ENCODE measurements around the gene FAM221B.

Gene FAM221B

GRCh38 chr9:35828716-35829083 is at the start of gene FAM221B:
TSS of gene FAM221B (minus strand) at chr9:35828732. CDS start at chr9:35826161, 2,571 bp downstream.
- no peak; the same call in 2 of the 3 replicates for ATAC-seq

GRCh38 chr9:35872505-35872904 is 44.0 kb upstream of the FAM221B start:
- no peak for ATAC-seq
- TF ChIP-seq TOX (CRISPR knock-in tag; IDR thresholded peaks at IDR 0.05; ENCODE audit: borderline replicate concordance) (no peak), ZNF8 (CRISPR knock-in tag; IDR thresholded peaks at IDR 0.05) (no peak), ZNF70 (CRISPR knock-in tag; IDR thresholded peaks at IDR 0.05) (no peak), TSHZ2 (CRISPR knock-in tag; IDR thresholded peaks at IDR 0.05) (no peak), CSRNP3 (CRISPR knock-in tag; IDR thresholded peaks at IDR 0.05) (no peak), SNAI2 (CRISPR knock-in tag; IDR thresholded peaks at IDR 0.05) (no peak), RARB (CRISPR knock-in tag; IDR thresholded peaks at IDR 0.05) (no peak), PATZ1 (CRISPR knock-in tag; IDR thresholded peaks at IDR 0.05; ENCODE audit: borderline replicate concordance) (no peak), ZC3H10 (CRISPR knock-in tag; IDR thresholded peaks at IDR 0.05) (no peak), ESRRG (CRISPR knock-in tag; IDR thresholded peaks at IDR 0.05) (no peak), ZNF565 (CRISPR knock-in tag; conservative IDR thresholded peaks at IDR 0.05; ENCODE audit: low read depth) (no peak), POU6F1 (CRISPR knock-in tag; IDR thresholded peaks at IDR 0.05; ENCODE audit: borderline replicate concordance, low read depth) (no peak), BACH2 (CRISPR knock-in tag; IDR thresholded peaks at IDR 0.05; ENCODE audit: borderline replicate concordance) (no peak), PPARA (CRISPR knock-in tag; IDR thresholded peaks at IDR 0.05; ENCODE audit: borderline replicate concordance) (no peak), ARNTL (CRISPR knock-in tag; IDR thresholded peaks at IDR 0.05; ENCODE audit: borderline replicate concordance, low read depth) (no peak)

More at GRCh38 chr9:35828716-35829083, at the start of gene FAM221B:
- TF ChIP-seq PATZ1 (CRISPR knock-in tag; IDR thresholded peaks at IDR 0.05; ENCODE audit: borderline replicate concordance) (no peak), ISL1 (CRISPR knock-in tag; IDR thresholded peaks at IDR 0.05) (no peak), TCF4 (CRISPR knock-in tag; IDR thresholded peaks at IDR 0.05; ENCODE audit: borderline replicate concordance) (no peak), CREB5 (CRISPR knock-in tag; IDR thresholded peaks at IDR 0.05; ENCODE audit: low read depth) (no peak), TOX (CRISPR knock-in tag; IDR thresholded peaks at IDR 0.05; ENCODE audit: borderline replicate concordance) (no peak), CSDC2 (CRISPR knock-in tag; IDR thresholded peaks at IDR 0.05) (no peak), ARNTL (CRISPR knock-in tag; IDR thresholded peaks at IDR 0.05; ENCODE audit: borderline replicate concordance, low read depth) (no peak), OSR1 (CRISPR knock-in tag; IDR thresholded peaks at IDR 0.05) (no peak), GLIS3 (CRISPR knock-in tag; IDR thresholded peaks at IDR 0.05) (no peak), TSHZ2 (CRISPR knock-in tag; IDR thresholded peaks at IDR 0.05) (no peak)

Data from SK-N-SH treated with all-trans-retinoic acid at 6 μM for 48 hours (cell line).